Lung (tissue), 12 donors: ENCODE measurements around the gene VWA5B1. TPM values are rescaled to one million over a fixed set of nuclear protein-coding genes. Genes with fewer than 3 reads are reported as not detected.
A peak's percentile ranks its signal among the peaks of the same experiment; 100 is the strongest.

Source experiments
- ATAC-seq: fragments of 200-7000 bp; cut with Tn5 transposase; one replicate; pipeline ENCODE4 v1.9.1; 2020; ENCODE audit warnings: moderate number of reproducible peaks; ENCODE audit not compliant: insufficient read depth, low FRiP score
- DNase-seq, 3 donors: peaks; one replicate each; pipeline ENCODE4 v3.0.0-alpha.2; 2013 to 2017
- H3K27ac ChIP-seq, 2 donors: one replicate each; pipeline ENCODE4 v1.5.1; 2013; ENCODE audit warnings: mild to moderate bottlenecking in 2 of 2, moderate library complexity in 2 of 2, control low read depth in 1 of 2, inconsistent platforms in 1 of 2, low read depth in 1 of 2, low read length in 1 of 2
- H3K27me3 ChIP-seq, 3 donors: one replicate each; pipeline ENCODE4 v1.5.1; 2013; ENCODE audit warnings: low read length in 2 of 3; ENCODE audit not compliant: control insufficient read depth in 3 of 3, insufficient read depth in 3 of 3
- H3K36me3 ChIP-seq, 4 donors: one replicate each; pipeline ENCODE4 v1.5.1; 2013; ENCODE audit warnings: low read length in 4 of 4, mild to moderate bottlenecking in 1 of 4, moderate library complexity in 1 of 4; ENCODE audit not compliant: control insufficient read depth in 4 of 4, insufficient read depth in 4 of 4
- H3K4me1 ChIP-seq, 5 donors: one replicate each; pipeline ENCODE4 v1.5.1; 2013; ENCODE audit warnings: low read length in 5 of 5, mild to moderate bottlenecking in 2 of 5, moderate library complexity in 1 of 5; ENCODE audit not compliant: control insufficient read depth in 5 of 5, insufficient read depth in 5 of 5
- H3K4me3 ChIP-seq: one replicate; pipeline ENCODE4 v1.5.1; 2013; ENCODE audit warnings: mild to moderate bottlenecking, control low read depth, moderate library complexity
- H3K9ac ChIP-seq, 2 donors: one replicate each; pipeline ENCODE4 v1.5.1; 2013; ENCODE audit warnings: low read length in 2 of 2, control low read depth in 1 of 2; ENCODE audit not compliant: insufficient read depth in 1 of 2
- H3K9me3 ChIP-seq, 4 donors: one replicate each; pipeline ENCODE4 v1.5.1; 2013; ENCODE audit warnings: low read length in 3 of 4, mild to moderate bottlenecking in 1 of 4, moderate library complexity in 1 of 4; ENCODE audit not compliant: control insufficient read depth in 4 of 4, insufficient read depth in 3 of 4
- WGBS, 2 donors: extraction: QIAGEN DNeasy Blood & Tissue Kit; methylation state at CpG; one replicate each; pipeline ENCODE4 v1.1.7; 2013; 5-methylcytosine and 5-hydroxymethylcytosine counted together
- polyA plus RNA-seq, 2 donors: library from polyadenylated mRNA; stranded (reverse); fragments of 200-250 nt; gene quantifications; one replicate each; pipeline ENCODE4 v1.2.1, GENCODE V29; 2013
- total RNA-seq, 2 donors: library from RNA; depleted of rRNA in 1 of 2; stranded (reverse); fragments of >200 nt in 1 of 2; gene quantifications; one replicate each; pipeline ENCODE4 v1.2.1, GENCODE V29; 2014 to 2021
- TF ChIP-seq, protein P1 (sequence below): IDR thresholded peaks from 2 replicates; pipeline ENCODE4 v1.5.1; 2012; ENCODE audit warnings: mild to moderate bottlenecking; ENCODE audit errors: control extremely low read depth, extremely low read depth
- donor health status: control.
- donor health status: control.
- donor health status: Bipolar disorder and iron deficiency.
- donor health status: healthy.
- donor health status: DM: yes; HTN: yes; CAD: no.

Gene VWA5B1
- total and polyA plus RNA-seq, 4 donors, result 0.02 to 0.40 (median 0.26) TPM

GRCh38 chr1:20361805-20362381 lies 71.2 kb downstream of the VWA5B1 start:
- 13 to 20% methylated on average over 8 of the region's 8 CpGs for WGBS, 2 donors
- Histone ChIP-seq H3K36me3 (no peaks in the 10 kb centered on the region), H3K4me1 (peaks cover 0 to 54% (median 8%) of the 10 kb centered on the region in 5 donors), H3K9me3 (peaks cover 0 to 2% (median 0%) of the 10 kb centered on the region in 4 donors), H3K27ac (no peak overlapping the region), H3K4me3 (no peak overlapping the region), H3K27me3 (peaks cover 5 to 31% (median 10%) of the 10 kb centered on the region in 3 donors), H3K9ac (no peak overlapping the region)
- TF ChIP-seq, protein P1, sequence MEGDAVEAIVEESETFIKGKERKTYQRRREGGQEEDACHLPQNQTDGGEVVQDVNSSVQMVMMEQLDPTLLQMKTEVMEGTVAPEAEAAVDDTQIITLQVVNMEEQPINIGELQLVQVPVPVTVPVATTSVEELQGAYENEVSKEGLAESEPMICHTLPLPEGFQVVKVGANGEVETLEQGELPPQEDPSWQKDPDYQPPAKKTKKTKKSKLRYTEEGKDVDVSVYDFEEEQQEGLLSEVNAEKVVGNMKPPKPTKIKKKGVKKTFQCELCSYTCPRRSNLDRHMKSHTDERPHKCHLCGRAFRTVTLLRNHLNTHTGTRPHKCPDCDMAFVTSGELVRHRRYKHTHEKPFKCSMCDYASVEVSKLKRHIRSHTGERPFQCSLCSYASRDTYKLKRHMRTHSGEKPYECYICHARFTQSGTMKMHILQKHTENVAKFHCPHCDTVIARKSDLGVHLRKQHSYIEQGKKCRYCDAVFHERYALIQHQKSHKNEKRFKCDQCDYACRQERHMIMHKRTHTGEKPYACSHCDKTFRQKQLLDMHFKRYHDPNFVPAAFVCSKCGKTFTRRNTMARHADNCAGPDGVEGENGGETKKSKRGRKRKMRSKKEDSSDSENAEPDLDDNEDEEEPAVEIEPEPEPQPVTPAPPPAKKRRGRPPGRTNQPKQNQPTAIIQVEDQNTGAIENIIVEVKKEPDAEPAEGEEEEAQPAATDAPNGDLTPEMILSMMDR, result peak; percentile 15
- ATAC-seq (no peak), DNase-seq (peak; percentile 61 to 65 (median 64))

DNA sequence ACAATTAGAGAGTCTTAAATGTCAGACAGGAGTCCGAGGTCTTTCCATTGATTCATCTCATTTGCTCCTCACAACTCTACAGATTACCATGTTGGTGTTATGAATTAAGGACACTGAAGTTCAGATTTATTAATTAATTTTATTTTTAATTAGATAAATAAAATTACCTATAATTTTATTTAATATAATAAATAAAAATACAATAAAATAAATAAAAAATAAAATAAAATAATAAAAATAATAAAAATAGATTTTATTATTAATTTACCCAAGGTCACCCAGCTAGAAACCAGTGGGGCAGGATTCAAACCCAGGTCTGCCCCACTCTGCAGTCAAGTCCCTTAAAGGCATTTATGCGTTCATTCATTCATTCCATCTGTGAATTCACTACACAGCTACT lies 72.2 kb downstream of the VWA5B1 start:
- H3K36me3 ChIP-seq, result no peaks in the 10 kb centered on the region
- WGBS, 2 donors, result 94 to 95% methylated on average over 2 of the region's 2 CpGs
- ATAC-seq, result no peak
- no peak overlapping the region for H3K27ac ChIP-seq
- no peak for DNase-seq
- peaks cover 0 to 47% (median 7%) of the 10 kb centered on the region in 5 donors for H3K4me1 ChIP-seq
- TF ChIP-seq, protein P1, result no peak
- H3K9me3 ChIP-seq, result peaks cover 0 to 2% (median 0%) of the 10 kb centered on the region in 4 donors
- H3K9ac ChIP-seq, result no peak overlapping the region
- H3K4me3 ChIP-seq, result no peak overlapping the region
- peaks cover 10 to 39% (median 10%) of the 10 kb centered on the region in 3 donors for H3K27me3 ChIP-seq

GRCh38 chr1:20365421-20366055 lies 74.9 kb downstream of the VWA5B1 start:
- peaks cover 10 to 49% (median 10%) of the 10 kb centered on the region in 3 donors for H3K27me3 ChIP-seq

More at GRCh38 chr1:20365421-20366055, 74.9 kb downstream of the VWA5B1 start:
- Histone ChIP-seq H3K27ac (no peak overlapping the region), H3K9me3 (peaks cover 0 to 2% (median 0%) of the 10 kb centered on the region in 4 donors), H3K4me1 (peaks cover 0 to 30% (median 0%) of the 10 kb centered on the region in 5 donors), H3K9ac (no peak overlapping the region), H3K4me3 (no peak overlapping the region), H3K36me3 (no peaks in the 10 kb centered on the region)
- ATAC-seq, result no peak
- 43 to 45% methylated on average over 12 of the region's 12 CpGs for WGBS, 2 donors
- TF ChIP-seq, protein P1, result no peak
- DNase-seq, result no peak
